Measurements from ENCODE around the gene CHP1. TPM values are rescaled to one million over a fixed set of nuclear protein-coding genes. Genes with fewer than 3 reads are reported as not detected.

Gene CHP1
- total RNA-seq, 1 experiment from 2014 or later, result 101 TPM

DNA sequence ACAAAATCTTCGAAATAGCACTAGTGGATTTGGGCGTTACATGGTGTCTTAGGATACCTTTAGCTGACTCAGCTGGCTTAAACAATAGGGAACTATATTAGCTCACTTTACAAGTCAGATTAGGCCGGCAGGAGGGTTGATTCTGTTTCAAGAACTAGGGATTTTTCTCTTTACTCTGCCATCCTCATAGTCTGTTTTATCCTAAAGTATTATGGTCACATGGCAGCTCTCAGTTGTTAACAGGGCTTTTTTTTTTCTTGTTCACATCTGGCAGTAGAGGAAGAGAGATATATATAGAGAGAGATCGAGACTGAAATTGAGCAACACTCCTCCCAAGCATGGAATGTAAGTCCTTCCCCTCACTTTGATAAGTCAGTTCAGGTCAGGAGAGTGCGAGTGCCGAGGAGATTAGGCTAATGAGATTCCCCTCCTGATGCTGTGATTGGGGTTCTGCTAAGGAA is 32.9 kb downstream of the CHP1 start (continued):
- TF ChIP-seq, protein P1, sequence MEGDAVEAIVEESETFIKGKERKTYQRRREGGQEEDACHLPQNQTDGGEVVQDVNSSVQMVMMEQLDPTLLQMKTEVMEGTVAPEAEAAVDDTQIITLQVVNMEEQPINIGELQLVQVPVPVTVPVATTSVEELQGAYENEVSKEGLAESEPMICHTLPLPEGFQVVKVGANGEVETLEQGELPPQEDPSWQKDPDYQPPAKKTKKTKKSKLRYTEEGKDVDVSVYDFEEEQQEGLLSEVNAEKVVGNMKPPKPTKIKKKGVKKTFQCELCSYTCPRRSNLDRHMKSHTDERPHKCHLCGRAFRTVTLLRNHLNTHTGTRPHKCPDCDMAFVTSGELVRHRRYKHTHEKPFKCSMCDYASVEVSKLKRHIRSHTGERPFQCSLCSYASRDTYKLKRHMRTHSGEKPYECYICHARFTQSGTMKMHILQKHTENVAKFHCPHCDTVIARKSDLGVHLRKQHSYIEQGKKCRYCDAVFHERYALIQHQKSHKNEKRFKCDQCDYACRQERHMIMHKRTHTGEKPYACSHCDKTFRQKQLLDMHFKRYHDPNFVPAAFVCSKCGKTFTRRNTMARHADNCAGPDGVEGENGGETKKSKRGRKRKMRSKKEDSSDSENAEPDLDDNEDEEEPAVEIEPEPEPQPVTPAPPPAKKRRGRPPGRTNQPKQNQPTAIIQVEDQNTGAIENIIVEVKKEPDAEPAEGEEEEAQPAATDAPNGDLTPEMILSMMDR (IDR thresholded peaks at IDR 0.05 in 2 of 3, conservative IDR thresholded peaks at IDR 0.05 in 1 of 3; ENCODE audit: borderline replicate concordance in 1 of 3, insufficient read depth in 1 of 3, low read depth in 2 of 3, low read length in 2 of 3), result no peak
- TF ChIP-seq EGR1 (IDR thresholded peaks at IDR 0.05; ENCODE audit: low read depth) (no peak), ELF1 (IDR thresholded peaks at IDR 0.05; ENCODE audit: borderline replicate concordance, low read depth) (no peak)
- TF ChIP-seq, protein P2, sequence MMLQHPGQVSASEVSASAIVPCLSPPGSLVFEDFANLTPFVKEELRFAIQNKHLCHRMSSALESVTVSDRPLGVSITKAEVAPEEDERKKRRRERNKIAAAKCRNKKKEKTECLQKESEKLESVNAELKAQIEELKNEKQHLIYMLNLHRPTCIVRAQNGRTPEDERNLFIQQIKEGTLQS (IDR thresholded peaks at IDR 0.05), result no peak

- ChIA-PET CTCF (no interaction called here), POLR2A (no interaction called here), RAD21 (ENCODE audit: low non-redundant PET in 1 of 2, low total read pairs in 2 of 2, uncharacterized antibody in 2 of 2, unreplicated experiment in 2 of 2) (no interaction called here)
- no peaks in the 10 kb centered on the region for H3K9me3 ChIP-seq (ENCODE audit: control insufficient read depth in 1 of 2, insufficient read depth in 1 of 2, low read depth in 1 of 2, low read length in 2 of 2)
- H3K4me1 ChIP-seq (ENCODE audit: control insufficient read depth in 1 of 2, insufficient read depth in 2 of 2, low read length in 2 of 2), result no peaks in the 10 kb centered on the region
- H4K20me1 ChIP-seq (ENCODE audit: insufficient read depth), result no peaks in the 10 kb centered on the region
- no peak overlapping the region for H3K27ac ChIP-seq (ENCODE audit: low read depth, low read length)
- TF ChIP-seq ELF1 (IDR thresholded peaks at IDR 0.05; ENCODE audit: borderline replicate concordance, low read depth) (no peak), POLR2AphosphoS5 (IDR thresholded peaks at IDR 0.05; ENCODE audit: low read depth, low read length) (no peak), EGR1 (IDR thresholded peaks at IDR 0.05; ENCODE audit: low read depth) (no peak), SP1 (IDR thresholded peaks at IDR 0.05; ENCODE audit: low read depth) (no peak), EZH2phosphoT487 (IDR thresholded peaks at IDR 0.05; ENCODE audit: borderline replicate concordance) (no peak), ZFX (IDR thresholded peaks at IDR 0.05) (no peak), TCF7L2 (IDR thresholded peaks at IDR 0.05; ENCODE audit: borderline replicate concordance, extremely low read depth, insufficient read depth, insufficient read length) (no peak), POLR2A (IDR thresholded peaks at IDR 0.05; ENCODE audit: borderline replicate concordance, extremely low read depth, insufficient read depth, insufficient read length) (no peak), EZH2 (IDR thresholded peaks at IDR 0.05) (no peak), CEBPB (IDR thresholded peaks at IDR 0.05; ENCODE audit: low read depth) (no peak), REST (IDR thresholded peaks at IDR 0.05; ENCODE audit: low read depth) (no peak), FOSL1 (IDR thresholded peaks at IDR 0.05; ENCODE audit: low read depth) (no peak), RAD21 (IDR thresholded peaks at IDR 0.05; ENCODE audit: low read depth) (no peak)
- TF ChIP-seq, protein P3, sequence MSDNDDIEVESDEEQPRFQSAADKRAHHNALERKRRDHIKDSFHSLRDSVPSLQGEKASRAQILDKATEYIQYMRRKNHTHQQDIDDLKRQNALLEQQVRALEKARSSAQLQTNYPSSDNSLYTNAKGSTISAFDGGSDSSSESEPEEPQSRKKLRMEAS (IDR thresholded peaks at IDR 0.05), result no peak
- TF ChIP-seq, protein P2 (IDR thresholded peaks at IDR 0.05), result no peak
- TF ChIP-seq, protein P4, sequence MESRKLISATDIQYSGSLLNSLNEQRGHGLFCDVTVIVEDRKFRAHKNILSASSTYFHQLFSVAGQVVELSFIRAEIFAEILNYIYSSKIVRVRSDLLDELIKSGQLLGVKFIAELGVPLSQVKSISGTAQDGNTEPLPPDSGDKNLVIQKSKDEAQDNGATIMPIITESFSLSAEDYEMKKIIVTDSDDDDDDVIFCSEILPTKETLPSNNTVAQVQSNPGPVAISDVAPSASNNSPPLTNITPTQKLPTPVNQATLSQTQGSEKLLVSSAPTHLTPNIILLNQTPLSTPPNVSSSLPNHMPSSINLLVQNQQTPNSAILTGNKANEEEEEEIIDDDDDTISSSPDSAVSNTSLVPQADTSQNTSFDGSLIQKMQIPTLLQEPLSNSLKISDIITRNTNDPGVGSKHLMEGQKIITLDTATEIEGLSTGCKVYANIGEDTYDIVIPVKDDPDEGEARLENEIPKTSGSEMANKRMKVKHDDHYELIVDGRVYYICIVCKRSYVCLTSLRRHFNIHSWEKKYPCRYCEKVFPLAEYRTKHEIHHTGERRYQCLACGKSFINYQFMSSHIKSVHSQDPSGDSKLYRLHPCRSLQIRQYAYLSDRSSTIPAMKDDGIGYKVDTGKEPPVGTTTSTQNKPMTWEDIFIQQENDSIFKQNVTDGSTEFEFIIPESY (IDR thresholded peaks at IDR 0.05; ENCODE audit: extremely low read depth, insufficient replicate concordance, low read length), result no peak
- BruUV-seq (replicated peaks), result no TSS peak
- no peak overlapping the region for H3K4me3 ChIP-seq (replicated peaks in 1 of 2; ENCODE audit: low read depth in 1 of 2, low read length in 2 of 2)
- no peaks in the 10 kb centered on the region for H3K9me2 ChIP-seq (ENCODE audit: insufficient read depth)
- intact Hi-C loops (cut with micrococcal nuclease), result no loop called here
- no peak for ATAC-seq
- H2AFZ ChIP-seq (ENCODE audit: low read depth, low read length, poor library complexity, severe bottlenecking), result no peak overlapping the region
- H3K27me3 ChIP-seq (ENCODE audit: insufficient read depth, low read length), result no peaks in the 10 kb centered on the region
- H3K4me2 ChIP-seq (ENCODE audit: low read length), result no peak overlapping the region
- no peak overlapping the region for H3K9ac ChIP-seq (ENCODE audit: low read length)
- DNase-seq (ENCODE audit: low read depth, low spot score), result no peak
- H3K36me3 ChIP-seq (ENCODE audit: control insufficient read depth in 1 of 2, insufficient read depth in 2 of 2, low read length in 2 of 2), result peaks cover 0 to 6% of the 10 kb centered on the region in 2 experiments; a peak in 2 of 4 replicates
- no peaks in the 10 kb centered on the region for H3K79me2 ChIP-seq (ENCODE audit: insufficient read depth, low read length)
Observed at GRCh38 chr15:41269887-41270286, 38.8 kb downstream of the CHP1 start.

All from HCT116 (cell line).